Measurements from ENCODE around the gene HSD11B2.
A peak's percentile ranks its signal among the peaks of the same experiment; 100 is the strongest.

HSD11B2 gene

GRCh38 chr16:67454104-67454503 lies 23.2 kb downstream of the HSD11B2 start:
- TF ChIP-seq FOXP2 (optimal IDR thresholded peaks at IDR 0.05; ENCODE audit: borderline replicate concordance, extremely low read depth, extremely low read length, insufficient read depth) (no peak), SIN3A (IDR thresholded peaks at IDR 0.05; ENCODE audit: borderline replicate concordance, insufficient read depth, low read length) (no peak), TAF1 (IDR thresholded peaks at IDR 0.05; ENCODE audit: borderline replicate concordance, insufficient read depth, low read length) (no peak), REST (IDR thresholded peaks at IDR 0.05; ENCODE audit: insufficient read depth in 1 of 2, low read depth in 2 of 2, low read length in 2 of 2) (no peak), POLR2AphosphoS5 (IDR thresholded peaks at IDR 0.05; ENCODE audit: low read depth, low read length) (no peak)

GRCh38 chr16:67454852-67455251 lies 23.9 kb downstream of the HSD11B2 start:
- TF ChIP-seq REST (IDR thresholded peaks at IDR 0.05; ENCODE audit: insufficient read depth in 1 of 2, low read depth in 2 of 2, low read length in 2 of 2) (peak in 1 of 2 experiments; percentile 73; a peak in 2 of 4 replicates), POLR2AphosphoS5 (IDR thresholded peaks at IDR 0.05; ENCODE audit: low read depth, low read length) (no peak)

GRCh38 chr16:67456391-67457081 lies 25.6 kb downstream of the HSD11B2 start:
- TF ChIP-seq TAF1 (IDR thresholded peaks at IDR 0.05; ENCODE audit: borderline replicate concordance, insufficient read depth, low read length) = no peak
- no peak for TF ChIP-seq SIN3A (IDR thresholded peaks at IDR 0.05; ENCODE audit: borderline replicate concordance, insufficient read depth, low read length)
- no peak for TF ChIP-seq REST (IDR thresholded peaks at IDR 0.05; ENCODE audit: insufficient read depth in 1 of 2, low read depth in 2 of 2, low read length in 2 of 2)
- TF ChIP-seq POLR2AphosphoS5 (IDR thresholded peaks at IDR 0.05; ENCODE audit: low read depth, low read length) = no peak
- TF ChIP-seq FOXP2 (optimal IDR thresholded peaks at IDR 0.05; ENCODE audit: borderline replicate concordance, extremely low read depth, extremely low read length, insufficient read depth) = no peak

- no peak for TF ChIP-seq POLR2AphosphoS5 (IDR thresholded peaks at IDR 0.05; ENCODE audit: low read depth, low read length)
- no peak for TF ChIP-seq FOXP2 (optimal IDR thresholded peaks at IDR 0.05; ENCODE audit: borderline replicate concordance, extremely low read depth, extremely low read length, insufficient read depth)
- no peak for TF ChIP-seq SIN3A (IDR thresholded peaks at IDR 0.05; ENCODE audit: borderline replicate concordance, insufficient read depth, low read length)
- TF ChIP-seq TAF1 (IDR thresholded peaks at IDR 0.05; ENCODE audit: borderline replicate concordance, insufficient read depth, low read length) = no peak
- no peak for TF ChIP-seq REST (IDR thresholded peaks at IDR 0.05; ENCODE audit: insufficient read depth in 1 of 2, low read depth in 2 of 2, low read length in 2 of 2)
Measured at GRCh38 chr16:67457611-67458010, 26.7 kb downstream of the HSD11B2 start.

Measured in PFSK-1 (cell line).